Panc1 (cell line): ENCODE results near the gene GPR21. TPM values are rescaled to one million over a fixed set of nuclear protein-coding genes. Genes with fewer than 3 reads are reported as not detected.

ENCODE experiments used
- ATAC-seq: fragments of 200-7000 bp; cut with Tn5 transposase; 2 replicates; pipeline ENCODE4 v1.9.1; 2020; ENCODE audit warnings: mild to moderate bottlenecking, moderate library complexity
- BruUV-seq: library from RNA; stranded (reverse); fragments of 400-500 nt; replicated peaks from 2 replicates; lab custom pipeline; 2021; lab: Mats Ljungman, UMichigan
- CTCF ChIA-PET: fragments of 300-600 bp; sonication (Branson Sonifier 250); formaldehyde crosslinking; loops from one replicate; lab custom pipeline; 2022; ENCODE audit warnings: antibody characterized with exemption; lab: Charles Lee
- POLR2A ChIA-PET: fragments of 300-600 bp; sonication (Branson Sonifier 250); formaldehyde crosslinking; loops from one replicate; lab custom pipeline; 2022; ENCODE audit warnings: antibody characterized with exemption; lab: Charles Lee
- DNase-seq: peaks from one replicate; pipeline ENCODE4 v3.0.0-alpha.2; 2010; ENCODE audit warnings: low read depth, low spot score
- H3K27ac ChIP-seq: 2 replicates; pipeline ENCODE4 v1.5.1; 2011; ENCODE audit warnings: mild to moderate bottlenecking, low read length, inconsistent platforms
- H3K27me3 ChIP-seq: fragments of 200-500 bp; sonication (Bioruptor generic); 2 replicates; pipeline ENCODE4 v1.6.0; 2014; ENCODE audit warnings: low read length, inconsistent platforms; ENCODE audit not compliant: control insufficient read depth, insufficient read depth
- H3K36me3 ChIP-seq: fragments of 200-500 bp; sonication (Bioruptor generic); 2 replicates; pipeline ENCODE4 v1.5.1; 2014; ENCODE audit warnings: inconsistent platforms, mild to moderate bottlenecking, low read length, moderate library complexity; ENCODE audit not compliant: control insufficient read depth, insufficient read depth
- H3K4me1 ChIP-seq: 2 replicates; pipeline ENCODE4 v1.5.1; 2011; ENCODE audit warnings: inconsistent platforms, mild to moderate bottlenecking, low read length, moderate library complexity; ENCODE audit not compliant: control insufficient read depth, insufficient read depth
- H3K4me3 ChIP-seq, 2 experiments: 2 replicates each; pipeline ENCODE4 v1.5.1; 2011 to 2012; ENCODE audit warnings: low read depth in 2 of 2, low read length in 2 of 2, mild to moderate bottlenecking in 2 of 2, inconsistent platforms in 1 of 2, moderate library complexity in 1 of 2
- H3K9me3 ChIP-seq: fragments of 200-500 bp; sonication (Bioruptor generic); 2 replicates; pipeline ENCODE4 v1.5.1; 2014; ENCODE audit warnings: low read depth, mild to moderate bottlenecking, inconsistent platforms, low read length, moderate library complexity; ENCODE audit not compliant: control insufficient read depth, insufficient read depth
- POLR2AphosphoS5 ChIP-seq: IDR thresholded peaks from 2 replicates; pipeline ENCODE4 v1.6.1; 2012; ENCODE audit warnings: mild to moderate bottlenecking, low read depth, low read length, moderate library complexity
- SIN3A ChIP-seq: IDR thresholded peaks from 2 replicates; pipeline ENCODE4 v1.6.1; 2012; ENCODE audit warnings: low read depth, mild to moderate bottlenecking, low read length, moderate library complexity, borderline replicate concordance; ENCODE audit not compliant: insufficient read depth
- TCF7L2 ChIP-seq: IDR thresholded peaks from 2 replicates; pipeline ENCODE4 v1.6.1; 2011; ENCODE audit warnings: mild to moderate bottlenecking, low read depth, low read length, inconsistent platforms
- in situ Hi-C: cut with HindIII; loops from 2 replicates; pipeline ENCODE4 v1.10.0; 2016; ENCODE audit warnings: low sequenced_read_pairs, low pct_unique_long_range_greater_than_20kb
- intact Hi-C: fragments of 100-400 bp; cut with micrococcal nuclease; formaldehyde crosslinking; loops from one replicate; pipeline ENCODE4 v1.10.0; 2022; ENCODE audit not compliant: unreplicated experiment
- total RNA-seq: library from RNA; stranded (reverse); gene quantifications from one replicate; pipeline ENCODE4 v1.2.1, GENCODE V29; 2021; ENCODE audit not compliant: unreplicated experiment
- TF ChIP-seq, protein P1 (sequence below), 2 experiments: IDR thresholded peaks; 2 replicates each; pipeline ENCODE4 v1.6.1; 2011 to 2012; ENCODE audit warnings: low read depth in 2 of 2, control low read depth in 1 of 2, low read length in 1 of 2, mild to moderate bottlenecking in 1 of 2, moderate library complexity in 1 of 2; ENCODE audit not compliant: insufficient read depth in 1 of 2
- TF ChIP-seq, protein P2 (sequence below): fragments of 450-650 bp; IDR thresholded peaks from 2 replicates; pipeline ENCODE4 v1.5.1; 2017; ENCODE audit warnings: mild to moderate bottlenecking

The GPR21 gene
- total RNA-seq, 1 experiment from 2014 or later = not detected

DNA sequence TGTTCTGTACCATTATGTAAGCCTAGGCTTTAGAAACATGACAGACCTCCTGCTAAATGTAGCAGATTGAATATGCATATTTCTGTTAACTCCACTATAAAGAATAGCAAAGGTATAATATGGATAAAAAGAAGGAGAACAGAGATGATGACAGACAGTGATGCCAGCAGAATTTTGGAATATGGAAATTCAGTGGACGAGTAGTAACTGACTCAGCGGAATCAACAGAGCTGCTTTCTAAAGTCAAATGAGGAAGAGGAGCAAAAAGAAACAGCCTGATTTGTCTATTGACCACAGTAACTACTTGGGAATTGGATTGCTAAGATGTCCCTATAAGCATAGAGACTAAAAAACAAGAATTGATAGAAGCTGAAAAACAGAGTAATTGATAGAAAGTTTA, 8.0 kb downstream of the GPR21 start:
- H3K36me3 ChIP-seq = peaks cover 2% of the 10 kb centered on the region; the same call in 1 of the 2 replicates
- no peak for DNase-seq
- CTCF ChIA-PET = no interaction called here
- no peak overlapping the region for H3K27ac ChIP-seq
- no TSS peak for BruUV-seq
- no peaks in the 10 kb centered on the region for H3K9me3 ChIP-seq
- no peak overlapping the region for H3K4me3 ChIP-seq
- in situ Hi-C loops = no loop called here
- intact Hi-C loops = no loop called here
- no peak for ATAC-seq
- no peak for TF ChIP-seq POLR2AphosphoS5
- TF ChIP-seq, protein P1, sequence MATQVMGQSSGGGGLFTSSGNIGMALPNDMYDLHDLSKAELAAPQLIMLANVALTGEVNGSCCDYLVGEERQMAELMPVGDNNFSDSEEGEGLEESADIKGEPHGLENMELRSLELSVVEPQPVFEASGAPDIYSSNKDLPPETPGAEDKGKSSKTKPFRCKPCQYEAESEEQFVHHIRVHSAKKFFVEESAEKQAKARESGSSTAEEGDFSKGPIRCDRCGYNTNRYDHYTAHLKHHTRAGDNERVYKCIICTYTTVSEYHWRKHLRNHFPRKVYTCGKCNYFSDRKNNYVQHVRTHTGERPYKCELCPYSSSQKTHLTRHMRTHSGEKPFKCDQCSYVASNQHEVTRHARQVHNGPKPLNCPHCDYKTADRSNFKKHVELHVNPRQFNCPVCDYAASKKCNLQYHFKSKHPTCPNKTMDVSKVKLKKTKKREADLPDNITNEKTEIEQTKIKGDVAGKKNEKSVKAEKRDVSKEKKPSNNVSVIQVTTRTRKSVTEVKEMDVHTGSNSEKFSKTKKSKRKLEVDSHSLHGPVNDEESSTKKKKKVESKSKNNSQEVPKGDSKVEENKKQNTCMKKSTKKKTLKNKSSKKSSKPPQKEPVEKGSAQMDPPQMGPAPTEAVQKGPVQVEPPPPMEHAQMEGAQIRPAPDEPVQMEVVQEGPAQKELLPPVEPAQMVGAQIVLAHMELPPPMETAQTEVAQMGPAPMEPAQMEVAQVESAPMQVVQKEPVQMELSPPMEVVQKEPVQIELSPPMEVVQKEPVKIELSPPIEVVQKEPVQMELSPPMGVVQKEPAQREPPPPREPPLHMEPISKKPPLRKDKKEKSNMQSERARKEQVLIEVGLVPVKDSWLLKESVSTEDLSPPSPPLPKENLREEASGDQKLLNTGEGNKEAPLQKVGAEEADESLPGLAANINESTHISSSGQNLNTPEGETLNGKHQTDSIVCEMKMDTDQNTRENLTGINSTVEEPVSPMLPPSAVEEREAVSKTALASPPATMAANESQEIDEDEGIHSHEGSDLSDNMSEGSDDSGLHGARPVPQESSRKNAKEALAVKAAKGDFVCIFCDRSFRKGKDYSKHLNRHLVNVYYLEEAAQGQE (IDR thresholded peaks at IDR 0.05; ENCODE audit: insufficient read depth in 1 of 2, low read depth in 2 of 2, low read length in 1 of 2) = no peak
- no peak for TF ChIP-seq SIN3A
- no peak for TF ChIP-seq TCF7L2
- TF ChIP-seq, protein P2, sequence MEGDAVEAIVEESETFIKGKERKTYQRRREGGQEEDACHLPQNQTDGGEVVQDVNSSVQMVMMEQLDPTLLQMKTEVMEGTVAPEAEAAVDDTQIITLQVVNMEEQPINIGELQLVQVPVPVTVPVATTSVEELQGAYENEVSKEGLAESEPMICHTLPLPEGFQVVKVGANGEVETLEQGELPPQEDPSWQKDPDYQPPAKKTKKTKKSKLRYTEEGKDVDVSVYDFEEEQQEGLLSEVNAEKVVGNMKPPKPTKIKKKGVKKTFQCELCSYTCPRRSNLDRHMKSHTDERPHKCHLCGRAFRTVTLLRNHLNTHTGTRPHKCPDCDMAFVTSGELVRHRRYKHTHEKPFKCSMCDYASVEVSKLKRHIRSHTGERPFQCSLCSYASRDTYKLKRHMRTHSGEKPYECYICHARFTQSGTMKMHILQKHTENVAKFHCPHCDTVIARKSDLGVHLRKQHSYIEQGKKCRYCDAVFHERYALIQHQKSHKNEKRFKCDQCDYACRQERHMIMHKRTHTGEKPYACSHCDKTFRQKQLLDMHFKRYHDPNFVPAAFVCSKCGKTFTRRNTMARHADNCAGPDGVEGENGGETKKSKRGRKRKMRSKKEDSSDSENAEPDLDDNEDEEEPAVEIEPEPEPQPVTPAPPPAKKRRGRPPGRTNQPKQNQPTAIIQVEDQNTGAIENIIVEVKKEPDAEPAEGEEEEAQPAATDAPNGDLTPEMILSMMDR = no peak
- no peaks in the 10 kb centered on the region for H3K4me1 ChIP-seq
- POLR2A ChIA-PET = no interaction called here
- H3K27me3 ChIP-seq = no peaks in the 10 kb centered on the region

GRCh38 chr9:123043081-123043939, 9.8 kb downstream of the GPR21 start:
- no peaks in the 10 kb centered on the region for H3K27me3 ChIP-seq
- BruUV-seq = TSS peak; percentile 20
- no peaks in the 10 kb centered on the region for H3K4me1 ChIP-seq
- DNase-seq = no peak
- no peak overlapping the region for H3K27ac ChIP-seq
- TF ChIP-seq, protein P1 (IDR thresholded peaks at IDR 0.05; ENCODE audit: insufficient read depth in 1 of 2, low read depth in 2 of 2, low read length in 1 of 2) = no peak
- no peak for TF ChIP-seq SIN3A
- TF ChIP-seq, protein P2 = no peak
- no peak for TF ChIP-seq POLR2AphosphoS5
- TF ChIP-seq TCF7L2 = no peak
- no peak for ATAC-seq
- ChIA-PET POLR2A (no interaction called here), CTCF (no interaction called here)
- H3K36me3 ChIP-seq = peaks cover 2% of the 10 kb centered on the region; the same call in 1 of the 2 replicates
- H3K9me3 ChIP-seq = no peaks in the 10 kb centered on the region
- H3K4me3 ChIP-seq = no peak overlapping the region
- in situ Hi-C loops (no loop called here), intact Hi-C loops (no loop called here)
